Left lung (tissue), 10 donors: Measurements from ENCODE around the gene OTOGL. TPM values are rescaled to one million over a fixed set of nuclear protein-coding genes. Genes with fewer than 3 reads are reported as not detected.
A peak's percentile ranks its signal among the peaks of the same experiment; 100 is the strongest.

Experiments used
- ATAC-seq: fragments of 200-7000 bp; cut with Tn5 transposase; one replicate; pipeline ENCODE4 v1.9.1; 2020; ENCODE audit warnings: moderate library complexity
- DNase-seq, 4 donors: peaks; one replicate each; pipeline ENCODE4 v3.0.0-alpha.2; 2013 to 2020
- H3K27ac ChIP-seq, 2 donors: fragments of 200-600 bp; sonication (generic) in 1 of 2; one replicate each; pipeline versions ENCODE4 v1.5.0 to v1.8.0; 2020 to 2021
- H3K27me3 ChIP-seq, 2 donors: fragments of 200-600 bp; sonication (generic) in 1 of 2; one replicate each; pipeline versions ENCODE4 v1.5.0 to v1.8.0; 2020 to 2021
- H3K36me3 ChIP-seq, 2 donors: fragments of 200-600 bp; sonication (generic) in 1 of 2; one replicate each; pipeline versions ENCODE4 v1.5.0 to v1.8.0; 2020 to 2021
- H3K4me1 ChIP-seq, 2 donors: fragments of 200-600 bp; one replicate each; pipeline ENCODE4 v1.8.0; 2021
- H3K4me3 ChIP-seq, 2 donors: fragments of 200-600 bp; sonication (generic) in 1 of 2; one replicate each; pipeline versions ENCODE4 v1.5.0 to v1.8.0; 2020 to 2021; ENCODE audit warnings: mild to moderate bottlenecking in 1 of 2
- H3K9me3 ChIP-seq, 2 donors: fragments of 200-600 bp; sonication (generic) in 1 of 2; one replicate each; pipeline versions ENCODE4 v1.5.0 to v1.8.0; 2020 to 2021
- CTCF ChIP-seq, 2 donors: fragments of 200-600 bp; sonication (generic) in 1 of 2; IDR thresholded peaks; one replicate each; pipeline versions ENCODE4 v1.5.0 to v1.8.0; 2021; ENCODE audit warnings: antibody characterized with exemption in 2 of 2
- intact Hi-C, 2 donors: fragments of 100-400 bp; cut with DNase I; formaldehyde crosslinking; loops; one replicate each; pipeline versions ENCODE4 v1.11.2 to v1.14.2; 2022
- polyA plus RNA-seq, 6 donors: library from polyadenylated mRNA; unstranded; fragments of 120-200 nt; gene quantifications; one replicate each; pipeline ENCODE4 v1.2.1, GENCODE V29; 2013; ENCODE audit not compliant: insufficient read length in 6 of 6
- total RNA-seq, 2 donors: library from RNA; stranded (reverse); fragmentation: NEBNext Ultra II Directional; extraction: Animal tissue kit (Norgen Biotek cat#: 25700); gene quantifications; one replicate each; pipeline ENCODE4 v1.2.1, GENCODE V29; 2021
- donor health status: DM: no; HTN: yes; CAD: no.
- donor health status: DM: no; HTN: no; CAD: no.

Gene OTOGL
- total and polyA plus RNA-seq, 8 donors: 0.08 to 0.66 (median 0.50) TPM

GRCh38 chr12:80230068-80230467 lies 130.7 kb downstream of the OTOGL start:
- Histone ChIP-seq H3K27ac (no peak overlapping the region), H3K36me3 (no peaks in the 10 kb centered on the region), H3K4me3 (no peak overlapping the region), H3K4me1 (no peaks in the 10 kb centered on the region), H3K27me3 (no peaks in the 10 kb centered on the region), H3K9me3 (no peaks in the 10 kb centered on the region)
- ATAC-seq (peak; percentile 22), DNase-seq (peak in 1 of 4 donors; percentile 13)
- TF ChIP-seq CTCF (IDR thresholded peaks at IDR 0.05): no peak
- intact Hi-C loops: no loop called here

GRCh38 chr12:80232837-80233236 lies 133.5 kb downstream of the OTOGL start:
- Histone ChIP-seq H3K4me1 (no peaks in the 10 kb centered on the region), H3K27me3 (no peaks in the 10 kb centered on the region), H3K4me3 (no peak overlapping the region), H3K9me3 (no peaks in the 10 kb centered on the region), H3K36me3 (no peaks in the 10 kb centered on the region), H3K27ac (no peak overlapping the region)
- no peak for ATAC-seq
- TF ChIP-seq CTCF (IDR thresholded peaks at IDR 0.05): no peak
- DNase-seq: no peak
- intact Hi-C loops: no loop called here

- Histone ChIP-seq H3K27me3 (no peaks in the 10 kb centered on the region), H3K9me3 (no peaks in the 10 kb centered on the region), H3K36me3 (no peaks in the 10 kb centered on the region), H3K4me1 (no peaks in the 10 kb centered on the region), H3K27ac (no peak overlapping the region), H3K4me3 (no peak overlapping the region)
- no peak for TF ChIP-seq CTCF (IDR thresholded peaks at IDR 0.05)
- ATAC-seq (no peak), DNase-seq (no peak)
- intact Hi-C loops: no loop called here
Observed at GRCh38 chr12:80233926-80234325, 134.6 kb downstream of the OTOGL start.

- Histone ChIP-seq H3K4me3 (no peak overlapping the region), H3K27me3 (no peaks in the 10 kb centered on the region), H3K4me1 (no peaks in the 10 kb centered on the region), H3K9me3 (no peaks in the 10 kb centered on the region), H3K27ac (no peak overlapping the region), H3K36me3 (no peaks in the 10 kb centered on the region)
- ATAC-seq (no peak), DNase-seq (no peak)
- intact Hi-C loops: no loop called here
- TF ChIP-seq CTCF (IDR thresholded peaks at IDR 0.05): no peak
Observed at GRCh38 chr12:80234667-80235066, 135.3 kb downstream of the OTOGL start.

GRCh38 chr12:80235944-80236343 lies 136.6 kb downstream of the OTOGL start:
- Histone ChIP-seq H3K4me3 (no peak overlapping the region), H3K27ac (no peak overlapping the region), H3K27me3 (no peaks in the 10 kb centered on the region), H3K36me3 (no peaks in the 10 kb centered on the region), H3K9me3 (no peaks in the 10 kb centered on the region), H3K4me1 (no peaks in the 10 kb centered on the region)
- TF ChIP-seq CTCF (IDR thresholded peaks at IDR 0.05): no peak
- no peak for DNase-seq
- intact Hi-C loops: no loop called here
- ATAC-seq: no peak
